Activated CD8-positive, alpha-beta memory T cell treated with anti-CD3 and anti-CD28 coated beads for 1 hour (primary cell): ENCODE data around the gene MGST2.
"Not testable (repeated sequence)": the region's sequence is repeated elsewhere in the genome, so short reads cannot be mapped to it uniquely, and the experiment has no call there.

ENCODE experiments used
- DNase-seq, 2 donors: peaks; one replicate each; pipeline ENCODE4 v3.0.0-alpha.2; 2020; ENCODE audit warnings: low read depth in 1 of 2; ENCODE audit errors: extremely low read depth in 1 of 2

MGST2 gene

GRCh38 chr4:139665690-139666529 is at the start of gene MGST2:
Gene MGST2, plus strand, starts transcription at chr4:139665819. Its CDS starts 201 bp downstream, at chr4:139666020.
- DNase-seq = no peak

- DNase-seq = no peak
These were observed 47.7 kb upstream of the MGST2 start for GRCh38 chr4:139617702-139618490.

GRCh38 chr4:139619644-139620043 is 46.0 kb upstream of the MGST2 start:
- no peak for DNase-seq

- DNase-seq = no peak
These were observed 42.7 kb upstream of the MGST2 start for GRCh38 chr4:139622901-139623381.

- DNase-seq = no peak
These were observed 41.1 kb upstream of the MGST2 start for GRCh38 chr4:139624441-139625092.

GRCh38 chr4:139625093-139625455 is 40.5 kb upstream of the MGST2 start:
- DNase-seq = no peak

- no peak for DNase-seq
These were observed 40.1 kb upstream of the MGST2 start for GRCh38 chr4:139625482-139625881.

- DNase-seq = no peak
These were observed 37.2 kb upstream of the MGST2 start for GRCh38 chr4:139628184-139629012.

GRCh38 chr4:139629436-139630125 is 36.0 kb upstream of the MGST2 start:
- no peak for DNase-seq

- no peak for DNase-seq
These were observed 35.5 kb upstream of the MGST2 start for GRCh38 chr4:139630126-139630495.

GRCh38 chr4:139630991-139631390 is 34.6 kb upstream of the MGST2 start:
- DNase-seq = no peak

GRCh38 chr4:139631791-139632190 is 33.8 kb upstream of the MGST2 start:
- no peak for DNase-seq

- DNase-seq = not testable (repeated sequence)
These were observed 32.9 kb upstream of the MGST2 start for GRCh38 chr4:139632739-139633138.

- DNase-seq = no peak
These were observed 32.4 kb upstream of the MGST2 start for GRCh38 chr4:139633195-139633594.

GRCh38 chr4:139633661-139634060 is 32.0 kb upstream of the MGST2 start:
- no peak for DNase-seq

- no peak for DNase-seq
These were observed 29.7 kb upstream of the MGST2 start for GRCh38 chr4:139635966-139636365.

- DNase-seq = not testable (repeated sequence)
These were observed 27.3 kb upstream of the MGST2 start for GRCh38 chr4:139638306-139638705.

GRCh38 chr4:139639654-139640053 is 26.0 kb upstream of the MGST2 start:
- no peak for DNase-seq

GRCh38 chr4:139641218-139641617 is 24.4 kb upstream of the MGST2 start:
- no peak for DNase-seq

GRCh38 chr4:139642364-139642763 is 23.3 kb upstream of the MGST2 start:
- no peak for DNase-seq
